Measurements from ENCODE around the gene RNASE13. TPM values are rescaled to one million over a fixed set of nuclear protein-coding genes. Genes with fewer than 3 reads are reported as not detected.

Gene RNASE13
- total and polyA plus RNA-seq, 5 experiments from 2014 or later = not detected

- H3K27me3 Mint-ChIP-seq = peaks cover 0 to 8% (median 5%) of the 10 kb centered on the region in 5 donors
- POLR2A ChIA-PET = interaction anchor here (2.1 kb wide), 1 partner anchor 13 kb away, joined by 6 read pairs; no protein-coding TSS in a partner anchor
- no peaks in the 10 kb centered on the region for H3K9me3 Mint-ChIP-seq
- H3K4me3 Mint-ChIP-seq = no peak overlapping the region
- DNase-seq (no peak), ATAC-seq (no peak)
- no peaks in the 10 kb centered on the region for H3K36me3 Mint-ChIP-seq
- H3K4me1 Mint-ChIP-seq = peaks cover 0 to 1% (median 0%) of the 10 kb centered on the region in 4 donors
- H3K27ac Mint-ChIP-seq = peak overlapping the region in 2 of 10 donors; percentile 47 to 70
Measured at GRCh38 chr14:21036751-21037150, 2.1 kb upstream of the RNASE13 start.

GRCh38 chr14:21033133-21033698 is 1.4 kb downstream of the RNASE13 start:
- DNase-seq = no peak
- no peaks in the 10 kb centered on the region for H3K9me3 Mint-ChIP-seq
- POLR2A ChIA-PET = interaction anchor here (1.0 kb wide), 1 partner anchor 12 kb away, joined by 3 read pairs; no protein-coding TSS in a partner anchor
- H3K27ac Mint-ChIP-seq = peak overlapping the region in 2 of 10 donors; percentile 10 to 82
- no peaks in the 10 kb centered on the region for H3K36me3 Mint-ChIP-seq
- H3K27me3 Mint-ChIP-seq = peaks cover 0 to 8% (median under 1%) of the 10 kb centered on the region in 5 donors
- H3K4me1 Mint-ChIP-seq = peaks cover 0 to 1% (median 0%) of the 10 kb centered on the region in 4 donors
- H3K4me3 Mint-ChIP-seq = no peak overlapping the region
- no peak for ATAC-seq

- ATAC-seq (no peak), DNase-seq (no peak)
- POLR2A ChIA-PET = interaction anchor here (0.9 to 1.0 kb wide), 2 partner anchors 9 to 12 kb away, joined by 3 read pairs; no protein-coding TSS in a partner anchor
- H3K4me3 Mint-ChIP-seq = no peak overlapping the region
- H3K9me3 Mint-ChIP-seq = no peaks in the 10 kb centered on the region
- H3K27me3 Mint-ChIP-seq = peaks cover 0 to 8% (median 0%) of the 10 kb centered on the region in 5 donors
- H3K27ac Mint-ChIP-seq = peak overlapping the region in 1 of 10 donors; percentile 82
- H3K4me1 Mint-ChIP-seq = peaks cover 0 to 1% (median 0%) of the 10 kb centered on the region in 4 donors
- no peaks in the 10 kb centered on the region for H3K36me3 Mint-ChIP-seq
Measured at GRCh38 chr14:21032326-21033132, 2.1 kb downstream of the RNASE13 start.

GRCh38 chr14:21030531-21030930 is 4.1 kb downstream of the RNASE13 start:
- POLR2A ChIA-PET = no interaction called here
- H3K27me3 Mint-ChIP-seq = peaks cover 0 to 8% (median 0%) of the 10 kb centered on the region in 5 donors
- H3K4me3 Mint-ChIP-seq = no peak overlapping the region
- H3K36me3 Mint-ChIP-seq = no peaks in the 10 kb centered on the region
- no peaks in the 10 kb centered on the region for H3K9me3 Mint-ChIP-seq
- H3K4me1 Mint-ChIP-seq = peaks cover 0 to 2% (median under 1%) of the 10 kb centered on the region in 4 donors
- ATAC-seq (no peak), DNase-seq (no peak)
- H3K27ac Mint-ChIP-seq = no peak overlapping the region

GRCh38 chr14:21029917-21030316 is 4.7 kb downstream of the RNASE13 start, which contains the start of gene TPPP2:
Gene TPPP2, plus strand, starts transcription at chr14:21030217. Its CDS starts 365 bp downstream, at chr14:21030582.
- no peaks in the 10 kb centered on the region for H3K36me3 Mint-ChIP-seq
- ATAC-seq = no peak
- H3K9me3 Mint-ChIP-seq = no peaks in the 10 kb centered on the region
- no peak within 1 kb of the TSS for H3K27ac Mint-ChIP-seq
- POLR2A ChIA-PET = no interaction called here
- no peak for DNase-seq
- H3K4me3 Mint-ChIP-seq = no peak within 1 kb of the TSS
- H3K4me1 Mint-ChIP-seq = peaks cover 0 to 2% (median under 1%) of the 10 kb centered on the region in 4 donors
- peaks cover 0 to 8% (median 0%) of the 10 kb centered on the region in 5 donors for H3K27me3 Mint-ChIP-seq

GRCh38 chr14:21026988-21027315 is 7.7 kb downstream of the RNASE13 start:
- Mint-ChIP-seq H3K9me3 (no peaks in the 10 kb centered on the region), H3K4me1 (peaks cover 20 to 26% (median 24%) of the 10 kb centered on the region in 4 donors), H3K36me3 (peaks cover 0 to 3% (median 0%) of the 10 kb centered on the region in 3 donors), H3K27me3 (peaks cover 0 to 7% (median 0%) of the 10 kb centered on the region in 5 donors), H3K27ac (peak overlapping the region in 7 of 10 donors; percentile 2 to 81 (median 24)), H3K4me3 (peak overlapping the region; percentile 37 to 86 (median 56))
- no peak for ATAC-seq
- POLR2A ChIA-PET = interaction anchor here (1.1 kb wide), 1 partner anchor 77 kb away, joined by 3 read pairs; no protein-coding TSS in a partner anchor
- no peak for DNase-seq

- ATAC-seq (no peak), DNase-seq (no peak)
- peaks cover 21 to 26% (median 24%) of the 10 kb centered on the region in 4 donors for H3K4me1 Mint-ChIP-seq
- peaks cover 0 to 7% (median 0%) of the 10 kb centered on the region in 5 donors for H3K27me3 Mint-ChIP-seq
- no peaks in the 10 kb centered on the region for H3K9me3 Mint-ChIP-seq
- peak overlapping the region in 6 of 10 donors; percentile 2 to 81 (median 56) for H3K27ac Mint-ChIP-seq
- peak overlapping the region; percentile 46 to 96 (median 80) for H3K4me3 Mint-ChIP-seq
- POLR2A ChIA-PET = interaction anchor here (1.1 kb wide), 1 partner anchor 78 kb away, joined by 3 read pairs; no protein-coding TSS in a partner anchor
- peaks cover 0 to 6% (median 2%) of the 10 kb centered on the region in 3 donors for H3K36me3 Mint-ChIP-seq
Measured at GRCh38 chr14:21026274-21026987, 8.2 kb downstream of the RNASE13 start.

- POLR2A ChIA-PET = interaction anchor here (1.4 to 2.4 kb wide), 2 partner anchors 11 to 78 kb away, joined by 5 to 12 read pairs; no protein-coding TSS in a partner anchor
Measured at GRCh38 chr14:21025371-21026273, 9.0 kb downstream of the RNASE13 start.

GRCh38 chr14:21024585-21025370 is 9.8 kb downstream of the RNASE13 start, which contains the start of gene NDRG2:
Gene NDRG2, minus strand, starts transcription at chr14:21025061. Its CDS starts 1,746 bp downstream, at chr14:21023315.
- H3K27ac Mint-ChIP-seq = peak within 1 kb of the TSS; percentile 61 to 94 (median 88)
- H3K36me3 Mint-ChIP-seq = peaks cover 0 to 23% (median 3%) of the 10 kb centered on the region in 3 donors
- peak within 1 kb of the TSS; percentile 86 to 96 (median 93) for H3K4me3 Mint-ChIP-seq
- H3K9me3 Mint-ChIP-seq = no peaks in the 10 kb centered on the region
- DNase-seq (peak; percentile 58 to 88 (median 74)), ATAC-seq (peak; percentile 88 to 90)
- H3K27me3 Mint-ChIP-seq = peaks cover 0 to 7% (median 0%) of the 10 kb centered on the region in 5 donors
- POLR2A ChIA-PET = interaction anchor here (1.1 to 2.4 kb wide), 4 partner anchors 10 to 682 kb away, joined by 3 to 12 read pairs (median 6); partner anchors contain the start of gene RNASE13
- H3K4me1 Mint-ChIP-seq = peaks cover 21 to 26% (median 24%) of the 10 kb centered on the region in 4 donors

More at GRCh38 chr14:21025371-21026273, 9.0 kb downstream of the RNASE13 start:
- H3K27me3 Mint-ChIP-seq = peaks cover 0 to 7% (median 0%) of the 10 kb centered on the region in 5 donors
- ATAC-seq (no peak), DNase-seq (peak in 3 of 10 donors; percentile 10 to 34 (median 24))
- H3K36me3 Mint-ChIP-seq = peaks cover 0 to 14% (median 3%) of the 10 kb centered on the region in 3 donors
- H3K4me1 Mint-ChIP-seq = peaks cover 21 to 26% (median 24%) of the 10 kb centered on the region in 4 donors
- H3K4me3 Mint-ChIP-seq = peak overlapping the region; percentile 86 to 96 (median 93)
- H3K27ac Mint-ChIP-seq = peak overlapping the region in 8 of 10 donors; percentile 26 to 93 (median 84)
- H3K9me3 Mint-ChIP-seq = no peaks in the 10 kb centered on the region

GRCh38 chr14:21023817-21024584 is 10.6 kb downstream of the RNASE13 start:
- H3K4me1 Mint-ChIP-seq = peaks cover 21 to 26% (median 24%) of the 10 kb centered on the region in 4 donors
- peak overlapping the region; percentile 86 to 96 (median 93) for H3K4me3 Mint-ChIP-seq
- H3K27me3 Mint-ChIP-seq = peaks cover 0 to 7% (median 0%) of the 10 kb centered on the region in 5 donors
- H3K27ac Mint-ChIP-seq = peak overlapping the region; percentile 41 to 94 (median 84)
- ATAC-seq (peak; percentile 21 to 22), DNase-seq (peak in 4 of 10 donors; percentile 1 to 27 (median 19))
- POLR2A ChIA-PET = interaction anchor here (0.8 to 2.4 kb wide), 5 partner anchors 8 to 681 kb away, joined by 3 to 12 read pairs (median 5); partner anchors contain the start of gene RNASE13
- H3K36me3 Mint-ChIP-seq = peaks cover 0 to 30% (median 3%) of the 10 kb centered on the region in 3 donors
- no peaks in the 10 kb centered on the region for H3K9me3 Mint-ChIP-seq
